ENCODE measurements around the gene EPHB2. TPM values are rescaled to one million over a fixed set of nuclear protein-coding genes. Genes with fewer than 3 reads are reported as not detected.
"Not testable (repeated sequence)": the region's sequence is repeated elsewhere in the genome, so short reads cannot be mapped to it uniquely, and the experiment has no call there.

EPHB2 gene
- total RNA-seq, 1 donor from 2014 or later, result 21.4 TPM

DNA sequence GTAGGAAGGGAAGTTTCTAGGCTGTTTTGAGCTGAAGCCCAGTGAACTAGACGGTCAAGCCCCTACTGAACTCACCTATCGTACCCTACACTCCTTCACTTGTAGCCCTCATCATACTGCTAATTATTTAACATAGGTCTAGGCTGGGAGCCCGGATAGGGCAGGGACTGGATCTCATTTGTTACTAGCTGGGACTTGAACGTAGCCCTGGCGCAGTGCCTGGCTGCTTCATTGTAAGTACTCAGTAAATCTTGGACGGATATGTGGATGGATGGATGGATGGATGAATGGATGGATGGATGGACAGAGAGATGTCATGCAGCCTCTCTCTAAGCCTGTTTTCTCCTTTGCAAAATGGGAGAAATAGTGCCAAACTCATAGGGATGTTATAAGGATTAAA is 129.2 kb downstream of the EPHB2 start:
- no peak for DNase-seq

GRCh38 chr1:22841142-22841541 is 130.5 kb downstream of the EPHB2 start:
- no peak for DNase-seq

- DNase-seq, result peak; percentile 74
These were observed 131.2 kb downstream of the EPHB2 start for GRCh38 chr1:22841860-22842281.

DNA sequence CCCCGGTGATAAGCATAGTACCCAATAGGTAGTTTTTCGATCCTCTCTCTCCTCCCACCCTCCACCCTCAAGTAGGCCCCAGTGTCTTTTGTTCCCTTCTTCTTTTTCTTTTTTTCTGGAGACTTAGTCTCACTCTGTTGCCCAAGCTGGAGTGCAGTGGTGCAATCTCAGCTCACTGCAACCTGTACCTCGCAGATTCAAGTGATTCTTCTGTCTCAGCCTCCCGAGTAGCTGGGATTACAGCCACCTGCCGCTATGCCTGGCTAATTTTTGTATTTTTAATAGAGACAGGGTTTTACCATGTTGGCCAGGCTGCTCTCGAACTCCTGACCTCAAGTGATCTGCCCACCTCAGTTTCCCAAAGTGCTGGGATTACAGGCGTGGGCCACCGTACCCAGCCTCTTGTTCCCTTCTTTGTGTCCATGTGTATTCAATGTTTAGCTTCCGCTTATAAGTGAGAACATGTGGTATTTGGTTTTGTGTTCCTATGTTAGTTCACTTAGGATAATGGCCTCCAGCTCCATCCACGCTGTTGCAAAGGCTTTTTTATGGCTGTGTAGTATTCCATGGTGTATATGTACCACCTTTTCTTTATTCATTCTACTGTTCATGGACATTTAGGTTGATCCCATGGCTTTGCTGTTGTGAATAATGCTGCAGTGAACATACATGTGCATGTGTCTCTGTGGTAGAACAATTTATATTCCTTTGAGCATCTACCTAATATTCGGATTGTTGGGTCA is 133.0 kb downstream of the EPHB2 start:
- DNase-seq, result not testable (repeated sequence)

DNA sequence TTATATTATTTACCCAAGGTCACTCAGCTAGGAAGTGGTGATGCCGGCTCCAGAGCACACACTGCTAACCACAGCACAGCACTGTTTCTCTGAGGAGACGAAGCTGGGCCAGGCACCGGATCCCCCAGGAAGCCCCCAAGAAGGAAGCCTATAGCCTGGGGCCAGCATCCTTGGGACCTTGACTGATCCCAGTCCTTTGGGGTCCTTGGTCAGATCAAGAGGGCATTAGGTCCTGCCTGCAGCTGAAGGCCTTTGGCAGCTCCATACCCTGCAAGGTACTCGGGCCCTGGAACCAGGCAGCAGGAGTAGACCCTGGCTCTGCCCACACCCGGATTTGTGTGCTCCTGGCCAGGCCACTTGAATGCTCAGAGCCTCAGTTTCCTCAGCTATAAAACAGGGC is 134.0 kb downstream of the EPHB2 start:
- no peak for DNase-seq

DNA sequence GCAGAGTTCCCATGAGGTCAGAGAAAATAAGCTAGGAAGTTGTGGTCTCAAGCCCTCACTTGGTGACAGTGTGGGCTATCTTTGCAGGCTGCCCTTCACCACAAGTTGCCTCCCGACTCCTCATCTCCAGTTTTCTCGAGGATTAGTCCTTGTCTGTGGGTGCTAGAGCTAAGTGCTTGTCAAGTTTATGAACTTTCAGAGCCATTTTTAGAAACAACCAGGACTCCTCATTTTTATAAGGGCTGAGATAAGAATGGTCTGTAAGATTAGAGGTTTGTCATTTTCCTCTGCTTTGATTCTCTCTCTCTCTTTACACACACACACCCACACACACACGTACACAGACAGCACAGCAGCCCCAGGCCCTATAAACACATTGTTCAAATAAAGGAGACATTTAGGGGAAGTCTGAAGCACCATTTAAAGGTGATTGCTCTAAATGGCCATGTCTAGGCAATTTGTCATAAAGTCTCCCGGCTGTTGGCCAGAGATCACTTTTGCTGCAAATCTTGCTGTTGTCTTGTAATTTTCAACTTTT is 134.8 kb downstream of the EPHB2 start:
- DNase-seq, result no peak

GRCh38 chr1:22846458-22846857 is 135.8 kb downstream of the EPHB2 start:
- no peak for DNase-seq

GRCh38 chr1:22847249-22847648 is 136.6 kb downstream of the EPHB2 start:
- no peak for DNase-seq

DNA sequence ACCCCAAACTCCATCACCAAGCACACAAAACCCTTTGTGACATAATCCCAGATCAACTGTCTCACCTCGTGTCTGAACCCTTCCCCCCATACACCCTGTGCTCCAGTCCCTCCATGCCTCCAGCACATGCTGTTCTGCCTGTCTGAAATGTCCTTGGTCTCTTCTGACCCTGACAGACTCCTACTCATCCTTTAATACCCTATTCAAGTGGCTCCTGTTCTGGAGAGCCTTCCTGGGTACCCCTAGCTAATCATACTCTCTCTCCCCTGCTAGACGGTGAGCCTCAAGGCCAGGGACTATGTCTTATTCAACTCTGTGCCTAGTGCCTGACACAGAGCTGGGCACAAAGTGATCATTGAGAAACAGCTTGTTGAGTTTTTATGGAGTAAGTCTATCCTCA is 137.1 kb downstream of the EPHB2 start:
- DNase-seq, result no peak

- DNase-seq, result no peak
These were observed 137.8 kb downstream of the EPHB2 start for GRCh38 chr1:22848405-22848804.

DNA sequence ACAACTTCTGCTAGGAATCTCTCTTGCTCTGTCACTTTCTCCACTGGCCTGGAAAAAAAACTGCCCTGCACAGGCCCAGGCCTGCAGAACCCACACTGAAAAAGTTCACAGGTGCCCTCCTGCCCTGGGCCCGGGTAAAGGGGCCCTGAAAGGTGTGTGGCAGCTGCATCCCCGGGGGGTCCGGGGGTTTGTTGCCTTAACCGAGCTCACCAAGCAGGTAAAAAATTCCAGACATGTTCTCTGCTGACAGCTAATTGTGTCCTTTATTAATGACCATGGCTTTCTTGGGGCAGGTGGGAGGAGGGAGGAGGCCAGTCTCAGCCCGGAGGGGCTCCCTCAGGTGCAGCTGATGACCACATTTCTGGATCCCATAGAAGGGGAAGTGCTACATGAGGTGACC is 139.1 kb downstream of the EPHB2 start:
- DNase-seq, result no peak

DNA sequence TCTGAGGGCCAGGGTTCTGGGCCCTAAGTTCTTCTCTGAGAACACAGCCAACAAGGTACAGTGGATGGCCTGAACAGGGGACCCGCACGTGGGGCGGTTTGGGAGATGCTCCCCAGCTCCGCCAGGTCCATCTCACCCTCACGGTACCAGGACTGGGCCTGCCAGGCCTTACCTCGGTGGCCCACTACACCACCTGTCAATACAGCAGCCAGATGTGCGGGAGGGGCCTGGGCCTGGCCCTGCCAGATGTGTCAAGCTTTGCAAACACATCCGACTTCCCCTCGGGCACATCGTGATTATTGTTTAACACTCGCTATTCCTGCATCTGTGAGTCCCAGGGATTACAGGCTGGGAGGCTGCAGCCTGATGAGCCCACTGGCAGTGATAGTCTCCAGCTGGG is 139.6 kb downstream of the EPHB2 start:
- no peak for DNase-seq

DNA sequence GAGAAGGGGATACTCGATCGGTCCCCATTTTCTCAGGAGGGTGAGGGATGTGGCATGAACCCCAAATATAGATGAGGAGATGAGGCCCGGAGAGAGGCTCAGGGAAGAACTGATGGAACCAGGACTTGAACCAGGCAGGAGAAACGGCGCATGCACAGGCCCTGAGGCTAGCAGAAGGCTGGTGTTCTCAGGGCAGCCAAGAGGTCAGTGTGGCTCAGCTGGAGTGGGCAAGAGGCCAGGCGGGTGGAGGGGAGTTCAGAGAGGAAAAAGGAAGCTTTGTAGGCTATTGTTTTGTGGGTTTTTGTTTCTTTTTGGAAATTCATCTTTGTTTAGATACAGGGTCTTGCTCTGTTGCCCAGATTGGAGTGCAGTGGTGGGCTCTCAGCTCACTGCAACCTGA is 140.0 kb downstream of the EPHB2 start:
- no peak for DNase-seq

DNA sequence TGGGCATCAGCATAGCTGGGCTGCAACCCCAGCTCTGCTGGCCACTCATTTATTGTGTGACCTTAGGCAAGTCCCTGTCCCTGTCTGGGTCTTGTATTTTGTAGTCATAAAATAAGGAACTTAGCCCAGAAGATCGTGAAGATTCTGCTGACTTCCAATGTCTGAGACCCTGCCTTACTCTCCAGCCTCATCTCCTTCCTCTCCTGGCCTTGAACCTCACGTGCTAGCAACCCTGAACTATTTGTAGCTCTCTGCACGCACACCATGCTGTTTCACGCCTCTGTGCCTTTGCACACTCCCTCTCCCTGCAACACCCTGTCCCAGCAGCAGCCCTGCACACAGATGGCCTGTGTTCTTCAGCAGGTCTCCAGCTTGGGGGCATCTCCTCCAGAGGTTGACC is 140.9 kb downstream of the EPHB2 start:
- DNase-seq, result no peak

DNA sequence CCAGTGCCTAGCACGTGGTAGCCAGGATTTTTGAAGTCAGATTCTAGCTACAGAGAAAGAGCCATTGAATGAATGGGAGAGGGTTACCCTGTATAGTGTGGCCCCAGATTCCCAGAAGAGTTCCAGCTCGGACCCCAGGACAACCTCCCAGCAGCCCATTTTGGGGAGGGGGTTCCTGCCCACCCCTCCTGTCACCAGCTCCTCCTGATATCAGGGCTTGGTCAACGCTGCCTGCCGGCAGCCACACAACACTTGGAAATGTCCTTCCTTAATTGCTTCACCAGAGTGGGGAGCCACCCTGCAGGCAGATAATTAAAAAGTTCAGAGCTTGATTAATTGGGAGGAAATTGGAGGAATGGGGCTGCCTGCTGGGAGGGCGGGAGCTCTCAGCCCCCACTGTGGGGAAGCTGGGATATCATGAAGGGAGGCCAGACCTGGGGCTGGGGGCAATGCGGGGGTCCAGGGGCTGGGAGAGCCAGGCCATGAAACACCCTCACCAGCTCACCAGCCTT is 141.6 kb downstream of the EPHB2 start:
- no peak for DNase-seq

GRCh38 chr1:22853651-22854185 is 143.1 kb downstream of the EPHB2 start:
- DNase-seq, result no peak

DNA sequence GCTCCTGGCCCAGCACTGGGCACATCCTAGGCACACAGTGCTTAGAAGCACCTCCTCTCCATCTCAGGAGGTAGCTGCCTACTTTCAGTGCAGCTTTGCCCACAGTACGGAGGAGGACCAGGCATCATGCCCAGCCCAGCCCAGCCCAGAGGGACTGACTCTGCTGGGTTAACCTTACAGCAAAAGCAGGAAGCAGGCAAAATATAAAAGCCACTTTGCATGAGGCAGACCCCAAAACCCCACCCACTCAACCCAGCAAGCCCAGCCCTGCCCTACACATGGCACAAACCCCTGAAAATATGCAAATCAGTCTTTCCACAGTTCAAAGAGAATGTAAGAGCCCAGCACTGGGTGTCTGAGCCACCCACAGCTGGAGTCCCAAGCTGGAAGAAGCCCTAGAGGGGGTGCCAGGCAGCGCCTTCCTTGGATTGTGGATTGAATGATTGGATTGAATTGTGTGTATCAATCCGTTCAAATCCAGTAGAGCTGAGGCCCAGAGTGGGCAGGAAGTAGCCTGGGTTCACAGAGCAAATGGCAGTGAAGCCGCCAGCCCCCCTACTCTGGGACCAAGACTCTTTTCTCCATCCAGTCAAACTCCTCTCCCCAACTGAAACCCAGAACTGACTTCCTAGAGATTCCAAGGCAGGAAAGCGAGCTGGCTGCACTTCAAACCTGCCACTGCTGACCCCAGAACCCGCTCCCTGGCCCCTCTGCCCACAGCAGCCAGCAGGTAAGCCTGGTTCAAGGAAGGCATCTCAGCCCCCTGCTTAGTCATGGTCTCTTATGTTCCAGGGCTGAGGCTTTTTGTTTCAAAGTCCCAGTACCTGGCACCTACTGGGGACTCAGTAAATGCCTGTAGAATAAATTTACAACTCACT is 144.3 kb downstream of the EPHB2 start:
- DNase-seq, result no peak

DNA sequence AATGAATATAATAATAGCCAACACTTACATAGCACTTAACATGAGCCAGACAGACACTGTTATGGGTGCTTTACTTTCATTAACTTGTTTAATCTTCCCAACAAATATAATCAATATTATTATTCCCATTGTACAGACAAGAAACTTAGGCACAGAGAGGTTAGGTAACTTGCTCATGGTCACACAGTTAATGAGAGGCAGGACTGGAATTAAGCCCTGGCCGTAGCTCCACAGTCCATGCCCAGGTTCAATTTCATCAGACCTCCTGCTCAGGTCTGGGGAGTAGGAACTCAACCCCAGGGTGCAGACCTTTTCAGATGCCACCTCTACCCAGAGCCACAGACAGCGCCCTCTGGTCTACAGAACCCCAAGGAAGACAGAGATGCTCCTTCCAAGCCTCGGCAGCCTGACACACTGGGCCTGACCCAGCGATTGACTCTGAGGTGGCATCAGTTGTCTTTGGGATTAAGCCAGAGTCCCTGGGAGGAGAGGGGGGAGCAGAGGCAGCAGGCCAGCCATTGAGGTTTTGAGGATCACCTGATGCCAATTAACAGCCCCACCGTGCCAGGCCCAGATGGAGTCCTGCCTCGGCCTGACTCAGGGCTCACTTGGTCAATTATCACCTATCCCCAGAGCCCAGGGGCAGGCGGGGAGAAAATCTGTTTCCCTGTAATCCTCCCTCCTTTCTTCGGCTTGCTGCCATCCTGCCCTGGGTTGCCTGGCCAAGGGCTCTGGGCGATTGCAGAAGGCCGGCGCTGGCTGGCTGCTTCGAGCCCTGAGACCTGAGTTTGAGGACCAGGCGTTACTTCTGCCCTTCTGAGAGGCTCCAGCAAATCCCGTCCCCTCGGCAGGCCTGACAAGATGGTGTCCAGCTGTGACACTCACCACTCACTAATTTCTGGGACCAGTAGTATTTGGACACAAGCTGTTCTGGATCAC is 145.3 kb downstream of the EPHB2 start:
- no peak for DNase-seq

DNA sequence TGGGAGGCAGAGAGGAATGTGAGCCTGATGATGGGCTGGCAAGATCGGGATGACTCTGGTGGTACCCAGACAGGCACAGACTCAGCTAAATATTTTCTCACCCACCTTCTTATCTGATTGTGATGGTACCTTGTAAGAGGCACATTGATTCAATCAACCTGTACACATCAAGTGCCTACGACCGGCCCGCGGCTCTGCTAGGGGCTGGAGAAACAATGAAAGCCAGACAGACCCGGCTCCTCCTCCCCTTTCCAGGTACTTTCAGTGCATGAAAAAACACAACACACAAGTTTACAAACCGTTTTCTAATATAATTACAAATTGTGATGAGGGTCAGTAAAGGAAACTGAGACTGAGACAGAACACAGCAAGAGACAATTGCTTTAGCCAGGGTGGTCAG is 147.0 kb downstream of the EPHB2 start:
- no peak for DNase-seq

DNA sequence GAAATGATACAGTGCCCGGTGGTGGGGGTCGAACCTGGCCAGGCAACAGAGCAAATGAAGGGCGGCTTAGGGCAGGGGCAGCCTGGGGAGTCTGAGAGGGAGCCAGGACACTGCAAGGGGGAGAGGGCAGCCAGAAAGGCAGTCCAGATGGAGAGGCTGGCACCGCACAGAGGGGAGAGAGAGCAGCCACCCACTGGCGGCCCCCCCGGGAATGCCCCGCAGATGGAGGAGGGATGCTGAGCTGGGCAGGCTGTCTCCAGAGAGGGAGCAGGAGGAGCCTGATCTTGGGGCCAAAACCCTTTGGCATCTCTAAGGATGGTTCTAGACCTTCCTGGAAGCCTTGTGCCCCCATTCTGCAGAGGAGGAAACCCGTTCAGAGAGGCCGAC is 149.8 kb downstream of the EPHB2 start:
- no peak for DNase-seq

DNA sequence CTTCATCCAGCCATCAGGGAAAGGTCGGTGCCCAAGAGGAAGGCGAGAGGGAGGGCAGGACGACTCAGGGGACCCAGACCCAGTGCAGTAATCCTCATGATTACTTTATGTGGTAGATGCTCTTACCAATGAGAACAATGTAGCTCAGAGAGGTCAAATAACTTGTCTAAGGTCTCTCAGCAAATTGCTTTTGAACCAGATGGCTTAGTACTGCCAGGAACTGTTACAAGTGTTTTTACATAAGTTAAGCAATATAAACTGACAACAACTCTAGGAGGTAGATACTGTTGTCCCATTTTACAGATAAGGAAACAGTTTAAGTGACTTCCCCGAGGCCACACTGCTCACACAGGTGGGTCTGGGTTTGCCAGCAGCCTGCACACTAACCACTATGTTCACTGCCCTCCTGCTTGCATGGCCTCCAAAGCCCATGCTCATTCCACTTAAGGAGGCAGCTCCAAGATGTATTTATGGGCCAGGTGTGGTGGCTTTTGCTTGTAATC is 150.3 kb downstream of the EPHB2 start:
- no peak for DNase-seq
